CD4-positive, alpha-beta memory T cell (primary cell): Measurements from ENCODE around the gene GRIK2. TPM values are rescaled to one million over a fixed set of nuclear protein-coding genes. Genes with fewer than 3 reads are reported as not detected.

Experiments used
- CTCF ChIA-PET: fragments of 350-600 bp; sonication (Branson Sonifier 250); formaldehyde crosslinking; loops from one replicate; lab custom pipeline; 2021; ENCODE audit warnings: inconsistent platforms; ENCODE audit not compliant: partially characterized antibody; lab: Charles Lee
- POLR2A ChIA-PET: fragments of 350-600 bp; sonication (Branson Sonifier 250); formaldehyde crosslinking; loops from one replicate; lab custom pipeline; 2021; ENCODE audit not compliant: partially characterized antibody; lab: Charles Lee
- DNase-seq, 5 donors: peaks; one replicate each; pipeline versions ENCODE4 v3.0.0 to v3.0.0-alpha.2; 2020 to 2022; ENCODE audit warnings: mixed read lengths in 1 of 5
- H3K27ac ChIP-seq: one replicate; pipeline ENCODE4 v1.7.0; 2013; ENCODE audit warnings: low read depth, low read length
- H3K27me3 ChIP-seq: 2 replicates; pipeline ENCODE4 v1.7.0; 2013; ENCODE audit warnings: mild to moderate bottlenecking, low read length, moderate library complexity; ENCODE audit not compliant: insufficient read depth
- H3K36me3 ChIP-seq: 2 replicates; pipeline ENCODE4 v1.7.0; 2013; ENCODE audit warnings: mild to moderate bottlenecking, low read length, moderate library complexity; ENCODE audit not compliant: insufficient read depth
- H3K4me1 ChIP-seq: 2 replicates; pipeline ENCODE4 v1.7.0; 2013; ENCODE audit warnings: mild to moderate bottlenecking, low read length, moderate library complexity; ENCODE audit not compliant: insufficient read depth
- H3K4me3 ChIP-seq, 2 donors: one replicate each; pipeline ENCODE4 v1.7.0; 2013; ENCODE audit warnings: low read length in 2 of 2, mild to moderate bottlenecking in 1 of 2
- H3K9me3 ChIP-seq, 2 donors: one replicate each; pipeline ENCODE4 v1.7.0; 2013; ENCODE audit warnings: low read length in 2 of 2, control low read depth in 1 of 2; ENCODE audit not compliant: control insufficient read depth in 1 of 2
- H3K27ac Mint-ChIP-seq, 7 donors: one replicate each; pipeline ENCODE4 v1.8.0; 2020 to 2021; ENCODE audit warnings: mixed read lengths in 7 of 7, mild to moderate bottlenecking in 6 of 7, inconsistent platforms in 3 of 7, moderate library complexity in 3 of 7
- H3K27me3 Mint-ChIP-seq, 2 donors: one replicate each; pipeline ENCODE4 v1.8.0; 2020 to 2021; ENCODE audit warnings: mixed read lengths in 2 of 2
- H3K36me3 Mint-ChIP-seq, 2 donors: one replicate each; pipeline ENCODE4 v1.8.0; 2020 to 2021; ENCODE audit warnings: mixed read lengths in 2 of 2, inconsistent platforms in 1 of 2, mild to moderate bottlenecking in 1 of 2
- H3K4me1 Mint-ChIP-seq, 4 donors: one replicate each; pipeline ENCODE4 v1.8.0; 2020 to 2021; ENCODE audit warnings: mixed read lengths in 4 of 4, mild to moderate bottlenecking in 1 of 4
- H3K4me3 Mint-ChIP-seq, 8 donors: one replicate each; pipeline ENCODE4 v1.8.0; 2020 to 2021; ENCODE audit warnings: mixed read lengths in 8 of 8, mild to moderate bottlenecking in 7 of 8, moderate library complexity in 6 of 8, inconsistent platforms in 3 of 8
- H3K9me3 Mint-ChIP-seq, 8 donors: one replicate each; pipeline ENCODE4 v1.8.0; 2020 to 2021; ENCODE audit warnings: mixed read lengths in 8 of 8, mild to moderate bottlenecking in 5 of 8, inconsistent platforms in 3 of 8, moderate library complexity in 1 of 8
- intact Hi-C: fragments of 100-400 bp; cut with micrococcal nuclease; formaldehyde crosslinking; loops from one replicate; pipeline ENCODE4 v1.15.1; 2023
- polyA plus RNA-seq, 2 donors: library from polyadenylated mRNA; unstranded; fragments of 300-500 nt; fragmentation: Illumina TruSeq; gene quantifications; one replicate each; pipeline ENCODE4 v1.2.3, GENCODE V29; 2021
- total RNA-seq, 2 experiments: library from RNA; stranded (reverse); gene quantifications; one replicate each; pipeline ENCODE4 v1.2.3, GENCODE V29; 2021

GRIK2 gene
- total and polyA plus RNA-seq, 4 experiments from 2014 or later, result not detected

- CTCF ChIA-PET, result no interaction called here
Observed at GRCh38 chr6:101537753-101538316, 144.3 kb downstream of the GRIK2 start.

GRCh38 chr6:101539510-101540245 lies 146.2 kb downstream of the GRIK2 start:
- H3K9me3 Mint-ChIP-seq, result peaks cover 0 to 8% (median under 1%) of the 10 kb centered on the region in 8 donors
- H3K36me3 Mint-ChIP-seq, result no peaks in the 10 kb centered on the region

More at GRCh38 chr6:101537753-101538316, 144.3 kb downstream of the GRIK2 start:
- H3K9me3 Mint-ChIP-seq, result peaks cover 0 to 8% (median 0%) of the 10 kb centered on the region in 8 donors
- no peaks in the 10 kb centered on the region for H3K27me3 Mint-ChIP-seq
- H3K4me3 Mint-ChIP-seq, result no peak overlapping the region
- no peaks in the 10 kb centered on the region for H3K27me3 ChIP-seq
- POLR2A ChIA-PET, result no interaction called here
- no peak overlapping the region for H3K27ac ChIP-seq
- no peak for DNase-seq
- no peaks in the 10 kb centered on the region for H3K9me3 ChIP-seq
- no peak overlapping the region for H3K27ac Mint-ChIP-seq
- no peaks in the 10 kb centered on the region for H3K4me1 ChIP-seq
- H3K36me3 ChIP-seq, result no peaks in the 10 kb centered on the region
- intact Hi-C loops, result no loop called here
- H3K4me3 ChIP-seq, result no peak overlapping the region
- no peaks in the 10 kb centered on the region for H3K4me1 Mint-ChIP-seq
- H3K36me3 Mint-ChIP-seq, result no peaks in the 10 kb centered on the region

GRCh38 chr6:101541894-101542293 lies 148.4 kb downstream of the GRIK2 start:
- Mint-ChIP-seq H3K4me3 (no peak overlapping the region), H3K27me3 (no peaks in the 10 kb centered on the region), H3K4me1 (no peaks in the 10 kb centered on the region), H3K27ac (no peak overlapping the region), H3K36me3 (no peaks in the 10 kb centered on the region), H3K9me3 (peaks cover 0 to 6% (median 1%) of the 10 kb centered on the region in 8 donors)
- POLR2A ChIA-PET, result no interaction called here
- no peak overlapping the region for H3K4me3 ChIP-seq
- no peaks in the 10 kb centered on the region for H3K9me3 ChIP-seq
- no peak overlapping the region for H3K27ac ChIP-seq
- H3K27me3 ChIP-seq, result no peaks in the 10 kb centered on the region
- no peak for DNase-seq
- intact Hi-C loops, result no loop called here
- no peaks in the 10 kb centered on the region for H3K4me1 ChIP-seq
- CTCF ChIA-PET, result no interaction called here
- H3K36me3 ChIP-seq, result no peaks in the 10 kb centered on the region

More at GRCh38 chr6:101539510-101540245, 146.2 kb downstream of the GRIK2 start:
- Mint-ChIP-seq H3K4me1 (no peaks in the 10 kb centered on the region), H3K4me3 (no peak overlapping the region), H3K27ac (no peak overlapping the region), H3K27me3 (no peaks in the 10 kb centered on the region)
- Histone ChIP-seq H3K4me3 (no peak overlapping the region), H3K27ac (no peak overlapping the region), H3K9me3 (no peaks in the 10 kb centered on the region), H3K4me1 (no peaks in the 10 kb centered on the region), H3K27me3 (no peaks in the 10 kb centered on the region), H3K36me3 (no peaks in the 10 kb centered on the region)
- intact Hi-C loops, result no loop called here
- DNase-seq, result no peak
- POLR2A ChIA-PET, result no interaction called here
- CTCF ChIA-PET, result no interaction called here

GRCh38 chr6:101543796-101544195 lies 150.3 kb downstream of the GRIK2 start:
- Mint-ChIP-seq H3K4me3 (no peak overlapping the region), H3K9me3 (peaks cover 0 to 10% (median 3%) of the 10 kb centered on the region in 8 donors), H3K27me3 (no peaks in the 10 kb centered on the region), H3K27ac (no peak overlapping the region), H3K36me3 (no peaks in the 10 kb centered on the region), H3K4me1 (no peaks in the 10 kb centered on the region)
- Histone ChIP-seq H3K9me3 (no peaks in the 10 kb centered on the region), H3K4me1 (no peaks in the 10 kb centered on the region), H3K36me3 (no peaks in the 10 kb centered on the region), H3K4me3 (no peak overlapping the region), H3K27ac (no peak overlapping the region), H3K27me3 (no peaks in the 10 kb centered on the region)
- no peak for DNase-seq
- ChIA-PET POLR2A (no interaction called here), CTCF (no interaction called here)
- intact Hi-C loops, result no loop called here

- H3K27me3 Mint-ChIP-seq, result no peaks in the 10 kb centered on the region
- Histone ChIP-seq H3K36me3 (no peaks in the 10 kb centered on the region), H3K27me3 (no peaks in the 10 kb centered on the region), H3K27ac (no peak overlapping the region), H3K4me3 (no peak overlapping the region), H3K9me3 (no peaks in the 10 kb centered on the region), H3K4me1 (no peaks in the 10 kb centered on the region)
- no peak overlapping the region for H3K27ac Mint-ChIP-seq
- no peaks in the 10 kb centered on the region for H3K36me3 Mint-ChIP-seq
- no peak for DNase-seq
- no peak overlapping the region for H3K4me3 Mint-ChIP-seq
- H3K9me3 Mint-ChIP-seq, result peaks cover 0 to 10% (median 5%) of the 10 kb centered on the region in 8 donors
- ChIA-PET POLR2A (no interaction called here), CTCF (no interaction called here)
- intact Hi-C loops, result no loop called here
- H3K4me1 Mint-ChIP-seq, result no peaks in the 10 kb centered on the region
Observed at GRCh38 chr6:101544286-101544685, 150.8 kb downstream of the GRIK2 start.

- no peak for DNase-seq
- H3K4me3 ChIP-seq, result no peak overlapping the region
- Mint-ChIP-seq H3K4me1 (no peaks in the 10 kb centered on the region), H3K36me3 (no peaks in the 10 kb centered on the region), H3K27ac (no peak overlapping the region), H3K4me3 (no peak overlapping the region), H3K27me3 (no peaks in the 10 kb centered on the region), H3K9me3 (peaks cover 0 to 12% (median 5%) of the 10 kb centered on the region in 8 donors)
- intact Hi-C loops, result no loop called here
- H3K27me3 ChIP-seq, result no peaks in the 10 kb centered on the region
- H3K4me1 ChIP-seq, result no peaks in the 10 kb centered on the region
- no peak overlapping the region for H3K27ac ChIP-seq
- POLR2A ChIA-PET, result no interaction called here
- no peaks in the 10 kb centered on the region for H3K36me3 ChIP-seq
- CTCF ChIA-PET, result no interaction called here
- H3K9me3 ChIP-seq, result no peaks in the 10 kb centered on the region
Observed at GRCh38 chr6:101545191-101545590, 151.7 kb downstream of the GRIK2 start.

GRCh38 chr6:101550451-101550850 lies 156.9 kb downstream of the GRIK2 start:
- H3K4me1 ChIP-seq, result no peaks in the 10 kb centered on the region
- H3K27ac ChIP-seq, result no peak overlapping the region
- no peaks in the 10 kb centered on the region for H3K27me3 Mint-ChIP-seq
- DNase-seq, result no peak
- no peaks in the 10 kb centered on the region for H3K27me3 ChIP-seq
- intact Hi-C loops, result no loop called here
- H3K4me3 ChIP-seq, result no peak overlapping the region
- no peak overlapping the region for H3K4me3 Mint-ChIP-seq
- ChIA-PET POLR2A (no interaction called here), CTCF (no interaction called here)
- no peaks in the 10 kb centered on the region for H3K36me3 Mint-ChIP-seq
- no peaks in the 10 kb centered on the region for H3K9me3 ChIP-seq
- H3K27ac Mint-ChIP-seq, result no peak overlapping the region
- H3K4me1 Mint-ChIP-seq, result no peaks in the 10 kb centered on the region
- peaks cover 0 to 15% (median 4%) of the 10 kb centered on the region in 8 donors for H3K9me3 Mint-ChIP-seq
- no peaks in the 10 kb centered on the region for H3K36me3 ChIP-seq
